Measurements from ENCODE around the gene NRG2.

NRG2 gene

GRCh38 chr5:139968547-139969261 is 74.4 kb downstream of the NRG2 start:
- DNase-seq (ENCODE audit: low spot score): peak; percentile 83

DNA sequence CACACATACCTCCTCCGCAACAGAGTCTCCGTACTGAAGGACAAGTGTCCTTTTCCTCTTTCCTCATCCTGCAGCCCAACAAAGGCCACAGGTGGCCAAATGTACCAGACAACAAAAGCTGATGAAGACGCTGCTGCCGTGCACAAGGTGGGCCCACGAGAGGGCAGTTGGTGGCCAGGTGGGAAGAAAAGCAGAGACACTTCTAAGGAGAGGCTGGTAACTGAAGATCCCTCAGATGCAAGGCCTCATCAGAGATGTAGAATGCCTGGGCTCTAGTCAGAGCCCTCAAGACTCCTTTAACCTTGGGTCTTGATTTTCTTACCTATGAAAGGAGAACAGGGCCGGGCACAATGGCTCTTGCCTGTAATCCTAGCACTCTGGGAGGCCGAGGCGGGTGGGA is 75.7 kb downstream of the NRG2 start:
- DNase-seq (ENCODE audit: low spot score): no peak

DNA sequence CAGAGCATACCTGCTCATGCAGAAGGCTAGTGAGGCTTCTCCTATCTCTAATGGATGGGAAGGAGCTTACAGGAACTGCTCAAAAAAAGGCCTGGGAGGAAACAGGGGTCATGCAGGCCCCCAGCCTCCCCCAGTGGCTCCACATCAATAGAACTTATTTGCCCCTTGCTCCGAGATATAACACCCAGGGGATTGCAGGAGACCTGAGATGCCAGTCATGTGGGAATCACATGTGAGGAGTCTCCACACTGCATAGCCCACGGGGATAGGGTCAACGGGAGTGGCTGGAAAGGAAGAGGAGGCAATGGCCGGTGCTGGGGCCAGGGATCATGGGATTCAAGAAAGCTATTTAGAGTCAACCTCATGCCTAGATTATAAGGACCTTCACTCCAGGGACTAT is 76.2 kb downstream of the NRG2 start:
- DNase-seq (ENCODE audit: low spot score): no peak

GRCh38 chr5:139964994-139965565 is 78.0 kb downstream of the NRG2 start:
- DNase-seq (ENCODE audit: low spot score): no peak

GRCh38 chr5:139964266-139964993 is 78.7 kb downstream of the NRG2 start:
- DNase-seq (ENCODE audit: low spot score): no peak

DNA sequence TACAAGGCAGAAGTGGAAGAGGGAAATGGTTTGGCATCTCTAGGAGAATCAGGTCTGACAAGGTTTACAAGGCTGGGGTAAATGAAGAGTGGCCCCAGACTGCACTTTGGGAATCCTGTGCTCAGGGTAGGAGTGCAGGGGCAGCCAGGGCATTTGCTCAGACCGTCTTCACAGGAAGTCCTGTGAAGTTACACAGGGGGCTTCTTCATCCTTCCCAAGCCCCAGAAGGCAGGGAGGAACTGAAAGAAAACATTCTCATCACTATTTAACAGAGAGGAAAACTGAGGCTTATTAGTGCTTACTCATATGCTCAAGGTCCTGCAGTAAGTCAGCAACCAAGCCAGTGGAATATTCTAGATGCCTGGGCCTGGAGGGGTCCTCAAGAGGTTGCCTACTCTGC is 80.7 kb downstream of the NRG2 start:
- DNase-seq (ENCODE audit: low spot score): no peak

DNA sequence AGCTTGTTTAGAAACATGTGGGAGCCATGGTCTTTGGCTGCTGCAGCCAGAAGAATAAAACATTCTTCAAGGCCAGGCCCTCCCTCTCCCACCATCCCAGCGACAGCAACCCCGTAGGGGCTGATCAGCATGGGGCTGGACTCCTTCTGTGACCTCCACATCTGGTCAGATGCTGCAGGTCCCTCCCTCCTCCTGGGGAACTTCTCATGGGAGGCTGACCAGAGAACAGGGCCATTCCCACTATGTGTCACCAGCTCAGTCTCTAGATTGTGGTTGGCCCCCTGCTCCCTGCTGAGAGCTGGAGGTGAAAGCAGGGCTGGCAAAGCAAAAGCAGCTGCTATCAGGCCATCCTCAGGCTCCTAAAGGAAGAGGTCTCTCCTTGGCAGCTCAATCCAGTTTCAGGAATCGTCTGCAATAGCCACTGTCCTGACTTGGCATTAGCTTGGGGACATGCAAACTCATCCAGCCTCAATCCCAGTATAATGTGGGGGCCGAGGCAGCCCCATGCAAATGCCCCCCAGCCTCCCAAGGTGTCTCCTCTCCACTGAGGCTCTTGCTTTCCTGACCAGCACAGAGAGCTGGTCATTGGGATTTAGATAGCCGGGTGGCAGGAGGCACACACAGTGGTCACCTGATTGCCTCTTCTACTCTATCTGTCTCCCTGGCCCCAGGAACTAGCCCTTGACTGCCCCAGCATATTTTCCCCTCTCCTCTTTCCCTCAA is 81.5 kb downstream of the NRG2 start:
- DNase-seq (ENCODE audit: low spot score): no peak

GRCh38 chr5:139960723-139961383 is 82.2 kb downstream of the NRG2 start:
- DNase-seq (ENCODE audit: low spot score): no peak

- DNase-seq (ENCODE audit: low spot score): peak; percentile 48
Measured at GRCh38 chr5:139958432-139959148, 84.5 kb downstream of the NRG2 start.

DNA sequence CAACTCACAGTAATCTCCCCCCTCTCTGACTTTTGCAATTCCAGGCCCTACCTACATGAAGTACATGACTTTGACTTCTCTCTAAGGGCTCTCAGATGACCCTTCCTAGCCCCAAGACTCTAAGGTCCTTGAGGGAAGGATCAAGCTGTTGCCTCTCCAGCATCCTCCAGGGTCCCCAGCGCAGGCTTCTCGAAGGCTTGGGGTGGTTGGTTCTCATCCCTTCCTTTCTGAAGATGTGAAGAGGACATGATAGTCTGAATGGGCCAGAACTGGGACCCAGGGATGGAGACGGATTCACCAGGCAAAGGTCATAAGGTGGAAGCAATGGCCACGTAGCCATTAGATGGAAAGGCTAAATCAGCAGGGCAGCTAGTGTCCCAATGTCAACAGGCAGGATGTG is 86.8 kb downstream of the NRG2 start:
- no peak for DNase-seq (ENCODE audit: low spot score)

GRCh38 chr5:139955616-139956273 is 87.4 kb downstream of the NRG2 start:
- DNase-seq (ENCODE audit: low spot score): no peak

- no peak for DNase-seq (ENCODE audit: low spot score)
Measured at GRCh38 chr5:139955053-139955605, 88.0 kb downstream of the NRG2 start.

GRCh38 chr5:139954462-139954861 is 88.6 kb downstream of the NRG2 start:
- no peak for DNase-seq (ENCODE audit: low spot score)

GRCh38 chr5:139954022-139954421 is 89.1 kb downstream of the NRG2 start:
- no peak for DNase-seq (ENCODE audit: low spot score)

- no peak for DNase-seq (ENCODE audit: low spot score)
Measured at GRCh38 chr5:139952574-139952973, 90.5 kb downstream of the NRG2 start.

- DNase-seq (ENCODE audit: low spot score): no peak
Measured at GRCh38 chr5:139951983-139952382, 91.1 kb downstream of the NRG2 start.

DNA sequence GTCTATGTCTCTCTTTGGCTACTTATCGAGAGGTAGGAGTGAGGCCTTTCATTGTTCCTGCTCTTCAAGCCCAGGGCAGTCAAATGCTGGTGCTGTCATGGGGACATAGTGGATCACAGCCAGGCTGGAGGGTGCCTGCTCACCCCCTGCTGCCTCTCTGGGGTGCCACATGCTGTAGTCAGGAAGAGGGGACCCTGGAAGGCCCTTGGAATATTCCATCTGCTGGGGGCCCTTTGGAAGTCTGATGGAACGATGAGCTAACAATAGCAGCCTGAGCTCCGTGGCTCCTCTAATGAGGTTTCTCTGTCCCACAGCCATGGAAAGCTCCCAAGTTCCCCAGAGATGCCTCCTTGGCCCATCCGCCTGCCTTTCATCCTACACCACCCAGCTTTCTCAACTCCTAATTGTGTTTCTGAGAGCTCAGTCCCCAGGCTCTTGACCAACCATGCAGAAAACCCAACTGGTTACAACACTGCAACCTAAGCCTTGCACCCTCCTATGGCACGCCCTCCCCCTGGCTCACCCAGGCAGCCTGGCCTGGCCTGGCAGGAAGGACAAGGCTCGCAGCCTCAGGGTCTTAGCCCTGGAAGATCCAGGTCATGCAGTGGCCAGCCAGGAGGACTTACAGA is 91.7 kb downstream of the NRG2 start:
- DNase-seq (ENCODE audit: low spot score): no peak

DNA sequence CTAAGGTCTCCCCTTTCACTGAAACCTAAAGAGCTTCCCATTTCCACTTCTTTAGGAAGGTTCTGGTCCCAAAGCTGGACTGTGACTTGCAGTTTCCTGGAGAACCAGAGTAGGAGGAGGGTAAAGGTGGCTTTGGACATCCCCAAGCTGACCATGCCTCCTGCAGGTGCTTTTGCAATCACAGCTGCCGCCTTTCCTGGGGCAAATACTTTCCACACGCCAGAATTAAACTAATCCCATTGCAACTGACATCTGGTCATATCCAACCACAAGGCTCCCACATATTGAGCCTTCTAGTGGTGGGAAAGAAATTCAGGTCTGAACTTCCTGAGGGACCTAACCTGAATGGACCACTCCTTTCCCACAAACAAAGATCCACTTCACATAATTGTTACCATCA is 92.7 kb downstream of the NRG2 start:
- no peak for DNase-seq (ENCODE audit: low spot score)

DNA sequence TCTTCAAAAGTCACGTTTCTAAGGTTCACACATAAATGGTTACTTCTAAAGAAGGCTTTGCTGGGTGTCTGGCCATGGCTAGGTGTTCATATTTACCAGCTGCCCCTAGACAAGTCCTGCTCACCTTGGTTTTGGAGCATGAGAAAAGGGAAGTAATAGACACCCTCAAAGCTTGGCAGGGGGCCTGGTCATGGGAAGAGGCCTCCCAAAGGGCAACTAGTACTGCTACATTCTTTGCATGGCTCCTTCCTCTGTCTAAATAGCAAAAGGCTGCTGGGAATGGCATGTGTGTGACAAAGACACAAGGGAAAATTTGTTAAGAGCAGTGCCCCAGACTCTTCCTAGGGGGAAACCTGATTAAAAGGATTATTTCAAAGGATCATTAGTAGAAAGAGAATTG is 93.4 kb downstream of the NRG2 start:
- no peak for DNase-seq (ENCODE audit: low spot score)

DNA sequence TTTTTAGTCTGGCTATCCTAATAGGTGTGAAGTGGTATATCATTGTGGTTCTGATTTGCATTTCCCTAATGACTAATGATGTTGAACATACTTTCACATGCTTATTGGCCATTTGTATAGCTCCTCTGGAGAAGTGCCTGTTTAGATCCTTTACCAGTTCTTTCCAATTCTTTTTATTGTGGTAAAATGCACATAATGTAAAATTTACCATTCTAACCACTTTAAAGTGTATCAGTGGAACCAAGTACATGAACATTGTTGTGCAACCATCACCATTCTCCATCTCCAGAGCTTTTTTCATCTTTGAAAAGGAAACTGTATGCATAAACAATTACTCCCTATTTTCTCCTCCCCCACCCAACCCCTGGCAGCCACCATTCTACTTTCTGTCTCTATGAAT is 95.4 kb downstream of the NRG2 start:
- no peak for DNase-seq (ENCODE audit: low spot score)

All from kidney tubule cell (primary cell).